HepG2 (cell line): ENCODE measurements around the gene CYP2S1.

Experiments
- BCLAF1 ChIP-seq: fragments of 450-650 bp; IDR thresholded peaks from 2 replicates; pipeline ENCODE4 v1.6.1; 2017; ENCODE audit warnings: mild to moderate bottlenecking
- CTCF ChIP-seq: sonication (generic); formaldehyde crosslinking; IDR thresholded peaks from 2 replicates; pipeline ENCODE4 v1.5.0; 2020; ENCODE audit warnings: mild to moderate bottlenecking, missing genetic modification reagents, moderate library complexity
- HDAC6 ChIP-seq: fragments of 200-600 bp; sonication (generic); IDR thresholded peaks from 2 replicates; pipeline ENCODE4 v1.7.0; 2017; ENCODE audit warnings: mild to moderate bottlenecking, antibody characterized with exemption, low read length, low read depth
- HNRNPL ChIP-seq: fragments of 200-400 bp; formaldehyde crosslinking; IDR thresholded peaks from 2 replicates; pipeline ENCODE4 v1.6.1; 2017; ENCODE audit warnings: mild to moderate bottlenecking, low read depth, low read length
- RAD51 ChIP-seq: fragments of 450-650 bp; IDR thresholded peaks from 2 replicates; pipeline ENCODE4 v1.6.1; 2016; ENCODE audit warnings: borderline replicate concordance
- REST ChIP-seq, 2 experiments: IDR thresholded peaks; 2 replicates each; pipeline ENCODE4 v1.6.1; 2011 to 2012; ENCODE audit warnings: low read length in 2 of 2, borderline replicate concordance in 1 of 2, low read depth in 1 of 2, mild to moderate bottlenecking in 1 of 2, moderate library complexity in 1 of 2
- SP2 ChIP-seq: sonication (generic); formaldehyde crosslinking; IDR thresholded peaks from 2 replicates; pipeline ENCODE4 v1.5.1; 2020; ENCODE audit warnings: mild to moderate bottlenecking, missing genetic modification reagents
- ZEB1 ChIP-seq: IDR thresholded peaks from 2 replicates; pipeline ENCODE4 v1.6.1; 2012; ENCODE audit warnings: mild to moderate bottlenecking, low read depth, inconsistent platforms; ENCODE audit not compliant: insufficient replicate concordance
- ZNF12 ChIP-seq: sonication (generic); formaldehyde crosslinking; IDR thresholded peaks from 2 replicates; pipeline ENCODE4 v1.5.0; 2020; ENCODE audit warnings: missing genetic modification reagents
- ZNF24 ChIP-seq: fragments of 450-650 bp; IDR thresholded peaks from 2 replicates; pipeline ENCODE4 v1.6.1; 2017; ENCODE audit warnings: antibody characterized with exemption, mild to moderate bottlenecking
- ZNF644 ChIP-seq: IDR thresholded peaks from 2 replicates; pipeline ENCODE4 v1.6.1; 2016; ENCODE audit warnings: low read depth
- ZNF646 ChIP-seq: sonication (generic); formaldehyde crosslinking; IDR thresholded peaks from 2 replicates; pipeline ENCODE4 v1.9.0; 2021; ENCODE audit warnings: mild to moderate bottlenecking, missing genetic modification reagents
- ZNF792 ChIP-seq: IDR thresholded peaks from 2 replicates; pipeline ENCODE4 v1.6.1; 2016

- no peak for TF ChIP-seq ZEB1
- TF ChIP-seq CTCF (CRISPR knock-in tag), result no peak
- no peak for TF ChIP-seq ZNF24
- no peak for TF ChIP-seq REST (IDR thresholded peaks at IDR 0.05; ENCODE audit: borderline replicate concordance in 1 of 2, low read depth in 1 of 2, low read length in 2 of 2)
- no peak for TF ChIP-seq BCLAF1
- TF ChIP-seq ZNF12 (CRISPR knock-in tag), result no peak
- no peak for TF ChIP-seq HDAC6
- no peak for TF ChIP-seq SP2 (CRISPR knock-in tag)
- TF ChIP-seq ZNF646 (CRISPR knock-in tag), result no peak
- no peak for TF ChIP-seq RAD51
- TF ChIP-seq HNRNPL, result no peak
- no peak for TF ChIP-seq ZNF644 (CRISPR knock-in tag)
- TF ChIP-seq ZNF792 (CRISPR knock-in tag), result no peak
These were observed 39.7 kb downstream of the CYP2S1 start for GRCh38 chr19:41232686-41233085.
